Measurements from ENCODE around the gene JAKMIP1.

- TF ChIP-seq CTCF (conservative IDR thresholded peaks at IDR 0.05; ENCODE audit: low read length) (no peak), EZH2phosphoT487 (IDR thresholded peaks at IDR 0.05; ENCODE audit: borderline replicate concordance) (no peak)
These were observed 84.4 kb downstream of the JAKMIP1 start for GRCh38 chr4:6115746-6116586.

Measured in Loucy (cell line).